OCI-LY3 (cell line): ENCODE data around the gene CCL20.

Experiments used
- EZH2phosphoT487 ChIP-seq: fragments of 200-600 bp; shearing (Covaris generic); IDR thresholded peaks from 2 replicates; pipeline ENCODE4 v1.6.1; 2018; ENCODE audit warnings: antibody characterized with exemption, mixed run types, low read depth
- TF ChIP-seq, protein P1 (sequence below): fragments of 200-600, 300-600 bp; sonication (generic); IDR thresholded peaks from 2 replicates; pipeline ENCODE4 v1.5.1; 2014; ENCODE audit warnings: antibody characterized with exemption, low read length, low read depth

DNA sequence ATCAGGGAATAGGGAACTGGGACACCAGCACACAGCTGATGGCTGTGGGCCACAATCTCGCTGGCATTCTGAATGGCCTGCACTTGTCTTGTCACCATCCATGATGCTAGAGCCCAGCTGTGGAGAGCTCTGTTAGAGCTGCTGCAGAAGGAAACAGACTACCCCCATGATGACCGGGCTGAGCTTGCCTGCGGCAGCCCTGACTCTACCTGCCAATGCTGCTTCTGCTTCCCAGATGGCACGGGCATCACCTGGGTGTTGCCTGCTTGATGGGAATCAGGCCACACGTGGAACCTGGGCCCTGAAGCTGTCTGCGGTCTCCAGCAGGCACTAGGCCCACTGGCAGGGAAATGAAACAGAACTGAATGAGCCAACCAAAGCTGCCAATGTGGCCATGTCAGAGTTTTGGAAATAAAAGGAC lies 46.6 kb downstream of the CCL20 start:
- TF ChIP-seq, protein P1, sequence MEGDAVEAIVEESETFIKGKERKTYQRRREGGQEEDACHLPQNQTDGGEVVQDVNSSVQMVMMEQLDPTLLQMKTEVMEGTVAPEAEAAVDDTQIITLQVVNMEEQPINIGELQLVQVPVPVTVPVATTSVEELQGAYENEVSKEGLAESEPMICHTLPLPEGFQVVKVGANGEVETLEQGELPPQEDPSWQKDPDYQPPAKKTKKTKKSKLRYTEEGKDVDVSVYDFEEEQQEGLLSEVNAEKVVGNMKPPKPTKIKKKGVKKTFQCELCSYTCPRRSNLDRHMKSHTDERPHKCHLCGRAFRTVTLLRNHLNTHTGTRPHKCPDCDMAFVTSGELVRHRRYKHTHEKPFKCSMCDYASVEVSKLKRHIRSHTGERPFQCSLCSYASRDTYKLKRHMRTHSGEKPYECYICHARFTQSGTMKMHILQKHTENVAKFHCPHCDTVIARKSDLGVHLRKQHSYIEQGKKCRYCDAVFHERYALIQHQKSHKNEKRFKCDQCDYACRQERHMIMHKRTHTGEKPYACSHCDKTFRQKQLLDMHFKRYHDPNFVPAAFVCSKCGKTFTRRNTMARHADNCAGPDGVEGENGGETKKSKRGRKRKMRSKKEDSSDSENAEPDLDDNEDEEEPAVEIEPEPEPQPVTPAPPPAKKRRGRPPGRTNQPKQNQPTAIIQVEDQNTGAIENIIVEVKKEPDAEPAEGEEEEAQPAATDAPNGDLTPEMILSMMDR = no peak
- no peak for TF ChIP-seq EZH2phosphoT487
